GM19455 (cell line): ENCODE data around the gene CSNK1D.

Experiments
- ATAC-seq: cut with Tn5 transposase; IDR thresholded peaks from one replicate; pipeline ENCODE4 v1.9.1; 2021; ENCODE audit not compliant: unreplicated experiment

CSNK1D gene

DNA sequence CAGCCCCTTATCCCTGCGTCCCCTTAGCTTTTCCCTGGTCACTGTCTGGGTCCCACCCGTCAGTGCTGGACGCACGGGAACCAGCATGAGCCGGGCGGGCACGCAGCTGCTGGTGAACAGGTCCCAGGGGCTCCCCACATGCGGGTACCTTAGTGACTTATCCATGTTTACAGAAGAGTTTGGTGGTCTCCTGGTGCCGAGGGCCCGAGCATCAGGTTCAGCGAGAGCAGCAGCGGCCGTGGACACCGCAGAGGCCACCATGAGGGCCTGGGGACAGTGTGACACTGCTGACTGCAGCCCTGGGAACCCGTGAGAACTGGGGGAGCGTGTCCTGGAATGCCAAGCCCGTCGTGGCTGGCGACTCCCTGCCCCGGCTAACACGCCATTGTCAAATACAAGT, 37.4 kb upstream of the CSNK1D start:
- no peak for ATAC-seq

DNA sequence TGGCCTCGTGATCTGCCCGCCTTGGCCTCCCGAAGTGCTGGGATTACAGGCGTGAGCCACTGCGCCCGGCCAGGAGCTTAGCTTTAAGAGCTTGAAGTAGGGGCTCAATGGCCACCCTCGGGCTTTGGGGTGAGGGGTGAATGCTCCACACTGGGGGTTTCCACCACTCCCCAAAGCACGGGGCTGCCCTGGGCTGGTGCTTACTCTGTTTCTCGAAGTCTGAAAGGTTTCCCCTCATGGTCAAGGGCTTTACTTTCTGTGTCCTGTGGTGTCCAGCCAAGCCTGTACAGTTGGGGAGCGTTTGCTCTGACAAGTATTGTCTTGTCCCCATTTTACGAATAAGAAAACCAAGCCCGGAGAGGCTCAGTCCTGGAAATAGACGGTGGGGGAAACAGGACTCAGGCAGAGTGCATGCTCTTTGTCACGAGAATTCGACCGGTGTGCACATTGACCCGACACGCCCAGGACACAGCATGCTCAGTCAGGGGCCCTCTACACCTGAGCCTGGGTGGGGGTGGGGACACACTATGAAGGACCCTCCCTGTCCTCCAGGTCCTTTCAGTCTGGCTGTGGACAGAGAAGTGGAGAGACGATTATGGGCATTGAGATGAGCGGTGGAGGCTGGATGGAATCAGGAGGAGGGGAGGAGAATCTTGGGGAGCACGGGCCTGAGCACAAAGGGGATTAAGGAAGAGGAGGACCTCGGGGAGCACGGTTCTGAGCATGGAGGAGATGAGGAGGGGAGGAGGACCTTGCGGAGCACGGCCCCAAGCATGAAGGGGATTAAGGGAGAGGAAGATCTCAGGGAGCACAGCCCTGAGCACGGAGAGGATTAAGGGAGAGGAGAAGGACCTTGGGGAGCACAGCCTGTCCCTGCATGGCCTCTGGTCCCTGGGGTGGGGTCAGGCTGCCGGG, 36.4 kb upstream of the CSNK1D start:
- no peak for ATAC-seq

DNA sequence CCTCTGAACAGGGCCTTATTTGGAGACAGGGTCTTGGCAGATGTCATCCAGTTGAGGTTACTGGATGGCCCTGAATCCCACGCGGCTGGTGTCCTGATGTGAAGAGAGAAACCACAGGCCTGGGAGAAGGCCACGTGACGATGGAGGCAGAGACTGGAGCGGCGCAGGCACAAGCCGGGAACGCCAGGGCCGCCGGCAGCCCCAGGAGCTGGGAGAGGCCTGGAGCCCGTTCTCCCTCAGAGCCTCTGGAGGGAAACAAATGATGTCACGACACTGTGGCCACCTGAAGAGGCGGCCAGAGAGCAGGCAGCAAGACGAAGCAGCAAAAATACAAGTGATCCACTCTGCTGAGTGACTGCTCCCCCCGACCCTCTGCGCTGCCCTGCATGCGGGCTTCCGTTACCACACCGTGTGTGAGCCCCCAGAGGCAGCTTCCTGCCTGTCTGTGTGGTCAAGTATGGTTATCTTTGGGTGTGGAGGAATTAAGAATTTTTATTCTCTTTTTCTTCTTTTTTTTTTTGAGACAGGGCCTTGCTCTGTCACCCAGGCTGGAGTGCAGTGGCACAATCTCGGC, 32.3 kb upstream of the CSNK1D start:
- ATAC-seq: no peak

DNA sequence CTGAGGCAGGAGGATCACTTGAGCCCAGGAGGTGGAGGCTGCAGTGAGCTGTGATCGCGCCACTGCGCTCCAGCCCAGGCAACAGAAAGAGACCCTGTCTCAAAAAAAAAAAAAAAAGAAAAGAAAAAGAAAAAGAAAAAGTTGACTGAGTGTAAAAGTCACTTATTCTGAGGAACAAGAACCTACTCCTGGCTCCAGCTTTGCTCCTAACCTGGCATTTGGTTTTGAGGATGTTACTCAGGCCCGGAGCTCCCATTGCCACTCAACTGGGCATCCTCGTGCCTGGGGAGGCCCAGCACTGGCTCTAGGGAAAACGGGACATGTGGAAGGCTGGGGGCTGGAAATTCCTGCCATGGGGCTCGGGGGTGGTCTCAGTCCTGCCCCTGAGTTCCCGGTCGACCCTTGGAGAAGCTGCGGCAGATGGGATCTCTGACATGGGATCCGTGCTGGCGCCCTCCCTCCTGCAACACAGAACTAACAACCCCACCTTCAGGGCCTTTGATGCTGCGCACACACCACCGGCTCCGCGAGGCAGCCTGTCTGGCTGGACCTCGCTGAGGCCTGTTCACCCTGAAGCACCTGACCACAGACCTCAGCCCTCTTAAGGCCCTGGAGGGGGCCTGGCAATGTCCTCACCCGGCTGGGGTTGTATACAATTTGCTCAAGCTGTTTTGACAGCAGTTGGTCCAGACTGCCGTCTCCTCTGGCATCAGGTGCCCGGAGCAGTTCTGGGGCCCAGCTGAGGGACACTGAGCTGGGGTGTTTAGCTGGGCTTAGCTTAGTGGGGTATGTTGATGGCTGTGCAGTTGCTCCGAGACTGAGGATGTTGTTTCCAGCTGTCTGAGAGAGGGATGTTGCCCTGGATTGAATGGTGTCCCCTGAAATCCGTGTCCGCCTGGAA, 31.6 kb upstream of the CSNK1D start:
- ATAC-seq: no peak

DNA sequence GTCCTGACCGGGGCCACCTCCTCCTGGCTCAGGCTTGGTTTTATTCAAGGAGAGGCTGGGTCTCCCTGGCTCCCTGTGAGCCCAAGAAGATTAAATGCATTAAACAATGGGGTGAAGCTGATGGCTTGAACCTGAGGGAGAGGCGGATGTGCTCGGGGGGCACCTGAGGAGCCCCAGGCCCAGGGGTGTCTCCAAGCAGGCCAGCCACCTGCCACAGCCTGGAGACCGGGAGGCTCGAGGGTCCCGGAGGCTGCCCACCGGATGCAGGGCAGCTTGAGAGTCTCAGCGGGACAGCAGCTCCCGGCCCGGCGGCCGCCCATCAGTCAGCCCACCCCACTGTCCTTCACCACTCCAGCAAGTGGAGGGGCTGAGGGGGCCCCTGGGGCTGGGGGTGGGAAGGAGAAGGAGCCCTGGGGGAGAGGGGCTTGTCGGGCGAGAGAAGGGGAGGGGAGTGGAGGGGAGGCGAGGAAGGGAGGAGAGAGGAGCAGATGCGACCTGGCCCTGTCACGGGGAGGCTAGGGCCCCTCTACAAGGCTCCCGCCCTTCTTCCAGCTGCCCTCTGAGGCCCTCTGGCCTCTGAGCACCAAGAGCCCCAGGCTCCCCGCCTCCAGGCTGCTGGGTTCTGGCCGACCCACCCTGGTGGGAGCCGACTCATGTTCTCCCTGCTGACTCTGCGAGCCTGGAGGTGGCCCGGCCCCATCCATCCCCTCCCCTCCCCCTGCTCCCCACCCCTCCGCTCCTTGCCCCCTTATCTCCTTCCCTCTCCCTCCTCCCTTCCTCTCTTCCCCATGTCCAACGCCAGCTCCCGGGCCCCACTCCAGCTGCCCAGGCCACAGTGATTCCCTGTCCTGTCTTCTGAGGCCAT, 30.7 kb upstream of the CSNK1D start:
- ATAC-seq: no peak

DNA sequence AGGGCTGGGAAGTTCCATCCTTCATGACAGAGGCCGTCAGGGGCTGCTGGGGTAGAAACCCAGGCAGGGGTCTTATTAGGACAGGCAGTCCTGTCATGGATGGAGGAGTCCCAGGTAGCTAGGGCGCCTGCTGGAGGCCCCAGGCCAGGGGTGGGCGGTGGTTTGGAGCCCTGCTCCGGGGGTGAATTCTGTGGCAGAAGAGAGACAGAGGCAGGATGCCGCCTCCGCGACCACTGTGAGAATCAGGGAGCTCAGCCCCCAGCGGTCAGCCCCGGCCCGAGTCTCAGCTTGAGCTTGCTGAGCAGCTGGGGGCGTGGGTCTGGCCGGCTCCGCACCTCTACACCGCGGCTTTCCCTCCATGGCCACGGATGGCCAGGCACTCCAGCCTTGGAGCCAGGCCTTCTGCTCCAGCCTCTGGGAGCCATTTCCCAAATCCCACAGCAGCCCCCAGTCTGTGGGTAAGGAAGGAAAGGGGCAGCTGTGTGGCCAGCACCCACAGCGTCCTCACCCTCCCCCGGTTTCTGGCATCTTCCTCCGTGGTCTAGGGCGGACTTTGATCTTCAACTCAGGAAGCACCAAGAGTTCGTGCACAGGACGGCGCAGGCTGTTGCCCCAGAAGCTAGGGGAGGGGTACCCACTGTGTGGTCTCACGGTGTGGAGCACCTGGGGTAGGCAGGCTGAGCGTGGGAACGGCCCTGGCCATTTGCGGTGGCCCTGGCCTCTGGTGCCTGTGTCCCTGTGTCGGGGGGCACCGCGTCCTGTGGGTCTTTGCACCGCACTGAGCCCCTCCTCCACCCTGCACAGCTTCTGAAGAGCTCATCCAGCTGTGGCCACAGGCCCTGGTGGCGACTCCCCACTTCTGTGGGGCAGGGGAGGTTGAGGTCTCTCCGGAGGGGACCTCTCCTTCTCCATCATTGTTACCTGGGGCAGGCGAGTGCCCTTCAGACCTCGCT, 29.8 kb upstream of the CSNK1D start:
- ATAC-seq: no peak

DNA sequence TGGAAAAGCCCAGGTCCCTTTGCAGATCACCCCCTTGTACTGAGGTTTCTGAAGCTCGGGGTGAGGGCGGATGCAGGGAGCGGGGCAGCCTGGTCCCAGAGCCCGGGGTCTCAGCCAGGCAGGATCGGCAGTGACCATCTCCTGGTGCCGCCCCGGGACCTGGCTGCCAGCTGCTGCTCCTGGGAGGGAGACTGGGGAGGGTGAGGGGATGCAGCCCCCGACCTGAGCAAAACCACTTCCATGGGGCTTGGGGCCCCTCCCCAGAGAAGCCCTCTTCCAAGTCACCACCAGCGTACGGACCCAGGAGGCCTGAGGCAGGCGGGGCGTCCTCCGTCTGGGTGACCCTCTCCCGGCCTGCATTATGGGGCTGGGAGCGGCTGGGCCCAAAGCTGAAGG, 29.1 kb upstream of the CSNK1D start:
- ATAC-seq: no peak

DNA sequence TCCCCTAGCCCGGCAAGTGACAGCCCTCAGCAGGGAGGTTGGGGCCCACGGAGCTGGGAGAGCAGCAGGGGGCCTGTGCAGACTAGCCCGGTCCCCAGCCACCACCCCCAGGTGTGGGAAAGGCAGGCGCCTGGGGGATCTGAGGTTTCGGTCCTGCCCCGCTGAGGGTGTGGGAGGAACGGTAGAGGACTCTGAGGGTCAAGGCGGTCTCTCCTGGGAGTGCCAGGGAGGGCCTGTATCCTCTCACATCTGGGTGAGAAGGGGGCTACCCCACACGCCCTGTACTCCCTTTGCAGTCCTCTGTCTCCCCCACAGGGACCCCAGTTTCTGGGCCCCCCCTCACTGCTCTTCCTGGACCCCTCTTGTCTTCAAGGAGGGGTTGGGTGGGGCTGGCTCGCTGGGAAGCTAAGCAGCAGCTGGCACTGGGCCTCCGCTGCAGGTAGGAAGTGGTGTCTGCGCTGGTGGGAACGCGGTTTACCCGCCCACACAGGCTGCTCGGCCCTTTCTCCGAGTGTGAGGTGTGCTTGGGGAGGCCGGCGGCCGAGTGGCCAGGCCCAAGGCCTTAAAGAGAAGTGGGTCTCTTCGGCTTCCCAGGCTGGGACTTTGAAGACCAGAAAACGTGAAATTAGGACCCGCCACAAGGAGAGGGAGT, 28.5 kb upstream of the CSNK1D start:
- no peak for ATAC-seq

DNA sequence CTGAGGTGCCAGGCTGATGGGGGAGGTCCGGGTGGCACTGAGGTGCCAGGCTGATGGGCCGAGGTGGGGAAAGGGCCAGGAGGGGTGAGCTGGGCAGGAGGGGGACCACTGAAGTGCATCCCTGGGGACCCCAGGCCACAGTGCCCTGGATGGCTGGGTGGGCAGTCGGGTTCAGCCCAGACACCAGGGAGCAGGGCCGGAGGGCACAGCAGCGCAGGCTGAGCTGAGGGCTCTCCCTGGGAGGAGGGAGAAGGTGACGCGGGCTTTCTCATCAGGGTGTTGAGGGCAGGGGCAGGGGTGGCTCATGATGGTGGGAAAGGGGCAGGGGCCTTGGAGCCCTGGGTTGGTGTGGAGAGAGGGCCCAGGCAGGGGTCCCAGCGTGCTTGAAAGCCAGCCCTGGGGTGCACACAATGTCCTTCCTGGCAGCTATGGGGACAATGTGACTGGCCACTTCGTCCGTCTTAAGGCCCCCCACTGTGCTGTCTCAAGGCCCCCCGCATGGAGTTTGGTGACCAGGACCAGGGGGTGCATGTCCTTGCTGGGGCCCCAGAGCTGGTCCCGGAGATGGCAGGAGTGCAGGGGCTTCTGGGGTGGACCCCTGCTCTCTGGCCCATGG, 27.9 kb upstream of the CSNK1D start:
- ATAC-seq: no peak

DNA sequence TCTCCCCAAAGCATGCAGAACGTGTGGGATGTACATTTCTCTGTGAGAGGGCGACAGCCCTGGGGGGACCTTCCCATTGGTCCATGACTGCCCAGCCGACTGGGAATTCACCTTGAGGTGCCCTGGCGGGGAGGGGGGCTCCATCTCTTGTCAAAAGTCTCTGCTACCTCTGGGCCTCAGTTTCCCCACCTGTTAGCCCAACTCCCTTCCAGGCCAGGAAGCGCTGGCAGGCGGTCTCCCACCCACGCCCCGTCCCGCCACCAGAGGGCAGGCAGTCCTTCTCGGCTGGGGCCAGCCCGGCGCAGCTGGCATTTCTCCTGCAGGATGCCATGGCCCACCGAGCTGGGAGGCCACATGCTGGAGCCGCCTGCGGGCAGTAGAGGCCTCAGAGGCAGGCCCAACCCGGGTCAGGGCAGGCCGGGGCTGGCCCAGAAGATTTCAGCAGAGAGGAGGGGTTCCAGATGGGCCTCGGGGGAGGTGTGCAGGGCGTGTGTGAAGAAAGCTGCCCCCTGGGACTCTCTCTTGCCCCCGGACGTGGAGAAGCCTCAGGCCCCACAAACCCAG, 27.3 kb upstream of the CSNK1D start:
- no peak for ATAC-seq

DNA sequence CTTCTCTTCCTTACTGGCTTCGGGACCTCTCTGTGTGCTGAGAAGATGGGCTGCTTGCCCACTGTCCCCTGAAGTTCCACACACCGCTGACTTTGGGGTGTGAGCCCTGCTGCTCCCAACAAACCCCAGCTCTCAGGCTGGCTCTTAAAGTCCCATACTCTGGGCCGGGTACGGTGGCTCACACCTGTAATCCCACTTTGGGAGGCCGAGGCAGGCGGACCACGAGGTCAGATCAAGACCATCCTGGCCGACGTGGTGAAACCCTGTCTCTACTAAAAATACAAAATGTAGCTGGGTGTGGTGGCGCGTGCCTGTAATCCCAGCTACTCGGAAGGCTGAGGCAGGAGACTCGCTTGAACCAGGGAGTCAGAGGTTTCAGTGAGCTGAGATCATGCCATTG, 26.7 kb upstream of the CSNK1D start:
- no peak for ATAC-seq

DNA sequence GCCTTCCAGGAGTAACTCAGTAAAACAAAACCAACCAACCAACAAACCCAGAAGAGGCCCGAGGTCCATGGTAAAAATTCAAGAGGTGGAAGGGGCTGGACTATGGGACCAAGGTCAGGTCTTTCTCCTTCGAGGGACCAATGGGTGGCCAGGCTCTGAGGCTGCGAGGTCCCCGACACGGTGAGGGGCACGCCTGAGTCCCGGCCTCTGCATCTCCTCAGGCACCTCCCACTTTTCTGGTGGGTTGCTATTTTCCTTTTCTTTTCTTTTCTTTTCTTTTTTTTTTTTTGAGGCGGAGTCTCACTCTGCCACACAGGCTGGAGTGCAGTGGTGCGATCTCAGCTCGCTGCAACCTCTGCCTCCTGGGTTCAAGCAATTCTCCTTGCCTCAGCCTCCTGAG, 26.0 kb upstream of the CSNK1D start:
- no peak for ATAC-seq

DNA sequence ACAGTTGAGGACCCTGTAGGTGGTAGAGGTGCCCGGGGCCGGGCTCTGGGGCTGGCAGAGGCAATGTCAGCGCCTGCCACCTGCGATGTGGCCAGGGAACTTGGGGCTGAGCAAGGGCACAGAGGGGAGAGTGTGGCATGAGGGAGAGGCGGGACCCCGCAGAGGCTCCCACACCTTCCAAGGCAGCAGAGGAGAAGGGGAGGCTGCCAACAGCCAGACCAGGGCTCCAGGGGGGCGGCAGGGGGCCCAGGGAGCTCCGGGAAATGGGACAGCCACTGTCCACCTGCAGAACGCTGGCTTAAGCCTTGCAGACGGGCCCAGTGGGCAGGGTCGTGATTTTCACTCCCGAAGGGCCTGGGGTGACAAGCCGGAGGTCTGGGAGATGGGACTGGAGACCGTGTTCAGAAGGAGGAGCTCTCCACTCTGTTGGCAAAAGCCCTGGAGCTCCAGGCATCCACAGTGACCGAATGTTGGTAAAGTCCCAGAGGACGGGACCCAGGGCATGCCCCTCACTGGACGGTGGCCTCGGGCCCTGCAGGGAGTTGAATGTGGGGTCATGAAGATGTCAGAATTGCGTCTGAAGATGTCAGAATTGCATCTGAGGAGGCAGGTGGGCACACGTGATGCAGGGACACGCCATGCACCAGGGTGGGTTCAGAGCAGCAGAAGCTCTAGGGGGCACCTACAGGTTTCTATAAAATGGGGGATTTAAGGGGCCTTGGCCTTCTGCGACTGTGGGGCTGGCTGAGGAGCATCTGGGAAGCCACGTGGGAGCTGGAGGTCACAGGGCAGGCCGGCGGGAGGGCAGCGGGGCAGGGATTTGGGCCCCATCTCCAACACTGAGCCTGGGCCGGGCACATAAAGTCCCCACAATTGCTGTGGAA, 25.3 kb upstream of the CSNK1D start:
- ATAC-seq: no peak

DNA sequence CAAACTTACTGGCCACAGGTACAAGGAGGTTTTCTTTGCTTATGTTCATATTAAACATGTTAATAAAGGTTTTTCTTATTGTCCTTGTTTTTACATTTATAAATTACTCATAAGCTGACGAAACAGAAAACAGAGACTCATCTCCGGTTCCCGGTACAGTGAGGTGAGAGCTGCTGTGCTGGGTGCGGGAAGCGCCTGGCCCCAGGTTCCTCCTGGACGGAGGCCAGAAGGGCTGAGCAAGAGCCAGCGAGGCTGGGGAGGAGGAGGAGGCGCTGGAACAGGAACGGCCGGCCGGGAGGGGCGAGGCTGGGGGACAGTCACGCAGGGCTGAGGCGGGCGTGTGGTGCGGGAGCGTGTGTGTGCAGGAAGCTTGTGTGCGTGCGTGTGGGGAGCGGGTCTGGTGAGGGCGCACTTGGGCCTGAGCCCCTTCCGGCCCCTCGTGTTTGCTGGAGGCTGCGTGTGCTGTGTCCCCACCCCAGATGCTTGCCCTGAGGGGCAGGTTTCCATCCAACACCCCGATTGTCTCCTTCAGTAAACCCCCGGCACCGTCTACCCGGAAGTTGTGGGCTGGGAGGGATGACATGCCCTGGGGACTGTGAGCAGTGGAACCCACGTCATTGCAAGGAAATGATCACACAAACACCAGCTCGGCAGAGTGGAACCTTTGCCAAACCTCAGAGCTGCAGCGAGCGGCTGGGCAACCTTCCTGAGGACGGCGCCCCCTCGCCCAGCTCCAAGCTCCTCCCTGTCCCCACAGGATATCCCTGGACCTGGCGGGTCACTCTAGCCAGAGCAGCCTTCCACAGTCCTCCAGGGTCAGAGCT, 24.4 kb upstream of the CSNK1D start:
- no peak for ATAC-seq

DNA sequence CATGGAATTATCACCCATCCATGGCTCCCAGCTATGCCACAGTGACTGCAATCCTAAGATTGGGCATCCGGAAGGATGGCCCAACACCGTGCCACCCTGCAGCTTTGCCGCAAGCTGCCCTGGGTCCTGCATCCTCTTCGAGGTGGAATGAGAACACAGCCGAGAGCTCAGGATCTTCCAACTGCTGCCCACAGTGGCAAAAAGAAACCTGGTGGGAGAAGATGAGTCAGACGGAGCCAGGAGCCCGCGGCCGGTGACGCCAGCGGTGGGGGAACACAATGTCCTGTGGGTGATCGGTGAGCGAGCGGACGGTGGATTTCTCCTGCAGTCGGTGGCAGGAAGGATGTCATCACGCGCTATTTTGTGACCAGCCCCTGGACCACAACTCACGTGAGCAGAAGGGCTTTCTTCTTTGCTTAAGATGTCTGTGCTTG, 23.8 kb upstream of the CSNK1D start:
- no peak for ATAC-seq

DNA sequence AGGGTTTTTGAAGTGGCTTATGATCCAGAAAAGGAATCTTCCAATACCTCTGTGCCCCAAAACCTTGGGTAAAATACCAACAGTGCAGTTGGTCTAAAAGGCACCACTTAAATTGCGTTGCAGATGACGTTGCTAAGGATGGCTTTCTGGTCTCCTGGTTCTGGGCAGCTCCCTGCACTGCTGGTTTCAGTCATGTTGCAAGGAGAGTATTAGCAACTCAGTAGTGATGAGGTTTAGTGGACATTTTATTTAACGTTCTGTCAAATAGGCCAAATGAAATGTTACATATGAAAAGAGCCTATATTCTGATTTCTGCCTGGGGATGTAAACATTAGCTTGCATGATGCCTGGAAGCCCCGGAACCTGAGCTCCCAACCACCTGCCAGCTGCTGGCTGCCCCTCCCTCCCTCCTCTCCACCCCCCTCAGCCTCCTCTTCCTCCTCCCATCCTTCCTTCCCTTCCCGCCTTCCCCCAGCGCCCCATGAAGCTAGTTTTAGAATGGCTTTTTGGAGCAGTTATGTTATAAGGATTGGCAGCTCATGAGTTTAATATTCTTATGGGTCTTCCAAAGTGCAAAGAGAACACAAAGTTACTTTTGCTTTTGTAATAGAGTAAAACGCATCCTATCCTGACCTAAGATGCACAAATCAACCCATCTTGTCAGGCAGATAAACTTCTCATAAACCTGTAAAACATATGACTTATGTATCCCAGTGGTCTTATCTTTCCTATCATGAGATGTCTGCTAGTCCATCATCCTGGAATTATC, 23.2 kb upstream of the CSNK1D start:
- no peak for ATAC-seq
